ENCODE data around the gene GPC5.

GPC5 gene

GRCh38 chr13:91902291-91902690 is 503.9 kb downstream of the GPC5 start:
- no peak for TF ChIP-seq CTCF (IDR thresholded peaks at IDR 0.05; ENCODE audit: low read depth, low read length)
- no peak overlapping the region for H3K4me3 ChIP-seq (replicated peaks in 1 of 2; ENCODE audit: low read depth in 2 of 2, low read length in 2 of 2)

GRCh38 chr13:91904005-91904404 is 505.6 kb downstream of the GPC5 start:
- H3K4me3 ChIP-seq (replicated peaks in 1 of 2; ENCODE audit: low read depth in 2 of 2, low read length in 2 of 2) = no peak overlapping the region
- no peak for TF ChIP-seq CTCF (IDR thresholded peaks at IDR 0.05; ENCODE audit: low read depth, low read length)
- DNase-seq (ENCODE audit: low read depth in 2 of 2) = no peak

More at GRCh38 chr13:91902291-91902690, 503.9 kb downstream of the GPC5 start:
- no peak for DNase-seq (ENCODE audit: low read depth in 2 of 2)

GRCh38 chr13:91904597-91904996 is 506.2 kb downstream of the GPC5 start:
- no peak for TF ChIP-seq CTCF (IDR thresholded peaks at IDR 0.05; ENCODE audit: low read depth, low read length)
- no peak for DNase-seq (ENCODE audit: low read depth in 2 of 2)

GRCh38 chr13:91907398-91907797 is 509.0 kb downstream of the GPC5 start:
- no peak overlapping the region for H3K4me3 ChIP-seq (replicated peaks in 1 of 2; ENCODE audit: low read depth in 2 of 2, low read length in 2 of 2)
- no peak for DNase-seq (ENCODE audit: low read depth in 2 of 2)
- no peak for TF ChIP-seq CTCF (IDR thresholded peaks at IDR 0.05; ENCODE audit: low read depth, low read length)

More at GRCh38 chr13:91904597-91904996, 506.2 kb downstream of the GPC5 start:
- H3K4me3 ChIP-seq (replicated peaks in 1 of 2; ENCODE audit: low read depth in 2 of 2, low read length in 2 of 2) = no peak overlapping the region

GRCh38 chr13:91909617-91910016 is 511.2 kb downstream of the GPC5 start:
- DNase-seq (ENCODE audit: low read depth in 2 of 2) = no peak
- no peak overlapping the region for H3K4me3 ChIP-seq (replicated peaks in 1 of 2; ENCODE audit: low read depth in 2 of 2, low read length in 2 of 2)
- TF ChIP-seq CTCF (IDR thresholded peaks at IDR 0.05; ENCODE audit: low read depth, low read length) = no peak

GRCh38 chr13:91922969-91923592 is 524.7 kb downstream of the GPC5 start:
- H3K4me3 ChIP-seq (replicated peaks in 1 of 2; ENCODE audit: low read depth in 2 of 2, low read length in 2 of 2) = no peak overlapping the region
- DNase-seq (ENCODE audit: low read depth in 2 of 2) = no peak
- TF ChIP-seq CTCF (IDR thresholded peaks at IDR 0.05; ENCODE audit: low read depth, low read length) = no peak

GRCh38 chr13:91930687-91931086 is 532.3 kb downstream of the GPC5 start:
- no peak for DNase-seq (ENCODE audit: low read depth in 2 of 2)
- no peak for TF ChIP-seq CTCF (IDR thresholded peaks at IDR 0.05; ENCODE audit: low read depth, low read length)
- no peak overlapping the region for H3K4me3 ChIP-seq (replicated peaks in 1 of 2; ENCODE audit: low read depth in 2 of 2, low read length in 2 of 2)

Data from cardiac fibroblast (primary cell).